Skeletal muscle satellite cell (primary cell): Measurements from ENCODE around the gene USP53.
"Not testable (repeated sequence)": the region's sequence is repeated elsewhere in the genome, so short reads cannot be mapped to it uniquely, and the experiment has no call there.

ENCODE experiments used
- H3K27me3 ChIP-seq: 2 replicates; pipeline ENCODE4 v1.7.0; 2013; ENCODE audit warnings: low read length; ENCODE audit not compliant: control insufficient read depth, insufficient read depth
- H3K36me3 ChIP-seq: 2 replicates; pipeline ENCODE4 v1.7.0; 2013; ENCODE audit warnings: mild to moderate bottlenecking, control low read depth, low read length; ENCODE audit not compliant: insufficient read depth
- H3K4me1 ChIP-seq: 2 replicates; pipeline ENCODE4 v1.7.0; 2013; ENCODE audit warnings: low read length; ENCODE audit not compliant: control insufficient read depth, insufficient read depth
- H3K4me2 ChIP-seq: 2 replicates; pipeline ENCODE4 v1.7.0; 2013; ENCODE audit warnings: mild to moderate bottlenecking, low read length
- H3K4me3 ChIP-seq: 2 replicates; pipeline ENCODE4 v1.7.0; 2013; ENCODE audit warnings: low read length
- H3K9ac ChIP-seq: 2 replicates; pipeline ENCODE4 v1.7.0; 2013; ENCODE audit warnings: mild to moderate bottlenecking, low read depth, low read length, moderate library complexity
- H3K9me3 ChIP-seq: replicated peaks from 2 replicates; pipeline ENCODE4 v1.7.0; 2013; ENCODE audit warnings: mild to moderate bottlenecking, control low read depth, low read length

Gene USP53

GRCh38 chr4:119243868-119244267 is 31.4 kb downstream of the USP53 start:
- Histone ChIP-seq H3K4me1 (peaks cover 7% of the 10 kb centered on the region), H3K9me3 (no peaks in the 10 kb centered on the region), H3K27me3 (no peaks in the 10 kb centered on the region), H3K36me3 (peaks cover 12% of the 10 kb centered on the region), H3K4me2 (no peak overlapping the region), H3K4me3 (no peak overlapping the region), H3K9ac (no peak overlapping the region)

DNA sequence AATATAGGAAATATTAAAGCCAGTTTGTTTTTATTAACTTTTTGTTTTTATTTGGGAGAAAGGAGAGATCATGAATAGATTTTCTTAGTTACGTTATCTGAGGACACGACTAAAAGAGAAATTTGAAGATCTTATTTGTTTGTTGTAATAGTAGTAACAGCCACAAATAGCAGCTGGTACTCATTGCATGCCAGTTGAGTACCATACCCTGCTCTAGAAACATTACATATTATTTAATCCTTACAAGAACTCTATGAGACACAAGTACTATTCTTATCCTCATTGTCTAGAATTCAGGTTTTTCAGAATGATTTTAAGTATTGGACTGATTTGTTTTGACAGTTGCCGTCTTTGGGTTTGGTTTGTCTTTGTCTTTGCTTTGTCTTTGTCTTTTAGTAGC is 31.8 kb downstream of the USP53 start:
- Histone ChIP-seq H3K4me1 (peaks cover 7% of the 10 kb centered on the region), H3K27me3 (no peaks in the 10 kb centered on the region), H3K9me3 (no peaks in the 10 kb centered on the region), H3K4me3 (no peak overlapping the region), H3K36me3 (peaks cover 15% of the 10 kb centered on the region), H3K9ac (no peak overlapping the region), H3K4me2 (no peak overlapping the region)

DNA sequence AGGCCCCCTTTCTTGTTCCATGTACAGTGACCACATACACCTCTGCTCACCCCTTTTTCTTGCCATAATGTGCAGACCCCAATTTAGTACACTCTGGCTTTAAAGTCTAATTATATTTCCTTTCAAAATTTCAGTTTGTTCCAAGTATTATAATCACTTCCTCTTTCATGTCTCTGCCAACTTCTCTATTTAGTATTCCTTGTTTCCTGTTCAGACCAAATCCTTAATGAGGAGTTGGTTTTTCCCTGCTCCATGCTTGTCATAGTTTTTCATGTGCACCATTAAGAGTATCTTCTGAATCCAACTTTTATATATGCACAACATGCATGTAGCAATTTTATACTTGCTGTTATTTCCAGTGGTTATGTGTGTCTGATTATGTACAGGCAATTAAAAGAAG is 32.3 kb downstream of the USP53 start:
- Histone ChIP-seq H3K4me2 (no peak overlapping the region), H3K4me1 (peaks cover 7% of the 10 kb centered on the region), H3K9me3 (no peaks in the 10 kb centered on the region), H3K9ac (no peak overlapping the region), H3K27me3 (no peaks in the 10 kb centered on the region), H3K4me3 (no peak overlapping the region), H3K36me3 (peaks cover 10% of the 10 kb centered on the region)

DNA sequence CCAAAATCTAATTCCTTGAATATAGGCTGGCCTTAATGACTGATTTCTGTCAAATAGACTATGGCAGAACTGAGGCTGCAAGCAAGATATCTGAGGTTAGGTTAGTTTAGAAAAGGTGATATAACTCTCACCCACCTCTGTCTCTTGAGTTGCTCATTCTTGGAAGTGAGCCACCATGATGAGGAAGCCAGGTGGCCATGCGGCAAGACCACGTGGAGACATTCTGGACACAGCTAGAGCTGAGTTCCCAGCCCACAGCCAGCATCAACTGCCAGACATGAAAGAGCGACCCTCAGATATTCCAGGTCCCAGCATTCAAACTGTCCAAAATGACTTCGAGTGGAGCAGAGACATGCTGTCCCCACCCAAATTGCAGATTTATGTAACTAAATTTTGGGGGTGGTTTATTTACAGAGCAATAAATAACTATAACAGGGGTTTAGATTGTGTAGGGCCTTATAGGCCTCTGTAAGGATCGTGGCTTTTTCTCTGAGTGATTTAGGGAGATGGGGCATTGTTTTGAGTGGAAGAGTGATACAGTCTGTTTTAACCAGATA is 33.7 kb downstream of the USP53 start:
- Histone ChIP-seq H3K4me2 (no peak overlapping the region), H3K9me3 (no peaks in the 10 kb centered on the region), H3K36me3 (peaks cover 15% of the 10 kb centered on the region), H3K9ac (no peak overlapping the region), H3K27me3 (no peaks in the 10 kb centered on the region), H3K4me1 (peaks cover 7% of the 10 kb centered on the region), H3K4me3 (no peak overlapping the region)

- not testable (repeated sequence) for H3K4me1 ChIP-seq, H3K4me2 ChIP-seq, H3K27me3 ChIP-seq, H3K9ac ChIP-seq, H3K9me3 ChIP-seq, H3K4me3 ChIP-seq
- H3K36me3 ChIP-seq: peaks cover 19% of the 10 kb centered on the region
Measured at GRCh38 chr4:119251037-119251436, 38.5 kb downstream of the USP53 start.

GRCh38 chr4:119255223-119255622 is 42.7 kb downstream of the USP53 start:
- H3K4me2 ChIP-seq, H3K9me3 ChIP-seq, H3K9ac ChIP-seq, H3K4me1 ChIP-seq, H3K27me3 ChIP-seq, H3K4me3 ChIP-seq: not testable (repeated sequence)
- H3K36me3 ChIP-seq: peaks cover 18% of the 10 kb centered on the region

- Histone ChIP-seq H3K4me2 (no peak overlapping the region), H3K9me3 (no peaks in the 10 kb centered on the region), H3K36me3 (peaks cover 25% of the 10 kb centered on the region), H3K9ac (no peak overlapping the region), H3K4me3 (no peak overlapping the region), H3K27me3 (no peaks in the 10 kb centered on the region), H3K4me1 (peaks cover 4% of the 10 kb centered on the region)
Measured at GRCh38 chr4:119260528-119260927, 48.0 kb downstream of the USP53 start.

DNA sequence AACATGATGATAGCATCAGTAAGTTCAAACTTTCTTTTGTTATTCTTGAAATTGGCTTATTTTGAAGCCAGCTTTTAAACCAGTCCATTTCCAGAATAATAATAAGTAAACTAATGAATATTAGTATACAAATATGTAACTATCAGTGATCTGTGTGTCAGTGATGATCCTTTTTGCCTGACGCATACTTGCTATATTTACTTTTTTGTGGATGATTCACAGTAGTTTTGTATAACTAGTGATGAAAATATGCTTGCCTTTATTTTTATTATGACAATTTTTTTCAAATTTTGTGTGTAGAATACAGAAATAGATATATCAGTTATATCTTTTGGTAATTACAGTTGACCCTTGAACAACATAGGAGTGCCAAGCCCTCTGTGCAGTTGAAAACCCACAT is 49.5 kb downstream of the USP53 start:
- Histone ChIP-seq H3K4me2 (no peak overlapping the region), H3K9ac (no peak overlapping the region), H3K4me1 (peaks cover 4% of the 10 kb centered on the region), H3K27me3 (no peaks in the 10 kb centered on the region), H3K4me3 (no peak overlapping the region), H3K9me3 (no peaks in the 10 kb centered on the region), H3K36me3 (peaks cover 24% of the 10 kb centered on the region)

DNA sequence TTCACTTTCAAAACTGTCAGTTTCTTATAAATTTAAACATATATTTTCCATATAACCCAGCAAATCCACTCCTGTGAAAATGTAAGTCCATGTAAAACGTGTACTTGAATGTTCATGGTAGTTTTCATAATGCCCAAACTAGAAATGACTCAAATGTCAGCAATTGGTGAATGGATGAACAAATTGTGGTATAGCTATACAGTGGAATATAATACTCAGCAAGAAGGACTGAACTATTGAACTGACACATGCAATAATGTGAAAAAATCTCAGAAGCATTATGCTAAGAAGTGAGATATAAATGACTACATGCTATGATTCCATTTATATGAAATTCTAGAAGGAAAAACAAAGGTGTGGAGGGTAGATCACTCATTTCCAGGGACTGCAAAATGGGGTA is 52.2 kb downstream of the USP53 start:
- Histone ChIP-seq H3K27me3 (no peaks in the 10 kb centered on the region), H3K9me3 (no peaks in the 10 kb centered on the region), H3K36me3 (peaks cover 27% of the 10 kb centered on the region)

GRCh38 chr4:119266153-119266552 is 53.6 kb downstream of the USP53 start:
- Histone ChIP-seq H3K4me1 (peaks cover 4% of the 10 kb centered on the region), H3K4me2 (no peak overlapping the region), H3K27me3 (no peaks in the 10 kb centered on the region), H3K9me3 (no peaks in the 10 kb centered on the region), H3K36me3 (peaks cover 25% of the 10 kb centered on the region), H3K4me3 (no peak overlapping the region), H3K9ac (no peak overlapping the region)

More for the DNA sequence above, 52.2 kb downstream of the USP53 start:
- no peak overlapping the region for H3K4me2 ChIP-seq
- no peak overlapping the region for H3K9ac ChIP-seq
- H3K4me3 ChIP-seq: no peak overlapping the region
- H3K4me1 ChIP-seq: peaks cover 4% of the 10 kb centered on the region

GRCh38 chr4:119268466-119268865 is 56.0 kb downstream of the USP53 start:
- Histone ChIP-seq H3K9me3 (no peaks in the 10 kb centered on the region), H3K4me3 (no peak overlapping the region), H3K9ac (no peak overlapping the region), H3K4me2 (no peak overlapping the region), H3K4me1 (no peaks in the 10 kb centered on the region), H3K27me3 (no peaks in the 10 kb centered on the region), H3K36me3 (peaks cover 27% of the 10 kb centered on the region)

DNA sequence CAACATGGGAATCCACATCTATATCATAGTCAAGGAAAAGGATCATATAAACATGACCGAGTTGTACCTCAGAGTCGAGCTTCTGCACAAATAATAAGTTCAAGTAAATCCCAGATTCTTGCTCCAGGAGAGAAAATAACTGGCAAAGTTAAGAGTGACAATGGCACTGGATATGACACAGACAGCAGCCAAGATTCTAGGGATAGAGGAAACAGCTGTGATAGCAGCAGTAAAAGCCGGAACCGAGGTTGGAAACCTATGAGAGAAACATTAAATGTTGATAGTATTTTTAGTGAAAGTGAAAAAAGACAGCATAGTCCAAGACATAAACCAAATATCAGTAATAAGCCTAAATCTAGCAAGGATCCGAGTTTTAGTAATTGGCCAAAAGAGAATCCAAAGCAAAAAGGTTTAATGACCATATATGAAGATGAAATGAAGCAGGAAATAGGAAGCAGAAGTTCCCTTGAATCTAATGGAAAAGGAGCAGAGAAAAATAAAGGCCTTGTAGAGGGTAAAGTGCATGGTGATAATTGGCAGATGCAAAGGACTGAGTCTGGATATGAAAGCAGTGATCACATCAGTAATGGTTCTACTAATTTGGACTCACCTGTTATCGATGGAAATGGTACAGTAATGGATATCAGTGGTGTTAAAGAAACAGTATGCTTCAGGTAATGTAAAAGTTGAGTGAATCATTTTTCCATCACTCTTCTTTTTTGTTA is 59.0 kb downstream of the USP53 start:
- H3K4me2 ChIP-seq: no peak overlapping the region
- H3K9ac ChIP-seq: no peak overlapping the region
- H3K36me3 ChIP-seq: peaks cover 24% of the 10 kb centered on the region
- no peaks in the 10 kb centered on the region for H3K27me3 ChIP-seq
- no peaks in the 10 kb centered on the region for H3K9me3 ChIP-seq
- no peak overlapping the region for H3K4me3 ChIP-seq
- no peaks in the 10 kb centered on the region for H3K4me1 ChIP-seq
